Measurements from ENCODE around the gene FITM1. TPM values are rescaled to one million over a fixed set of nuclear protein-coding genes. Genes with fewer than 3 reads are reported as not detected.

Gene FITM1
- total and polyA plus RNA-seq, 2 donors (not counting 3 experiments of a cell fraction or from before 2014, with no cell fraction given) = 0.54 TPM; not detected in 1

- Histone ChIP-seq H4K20me1 (replicated peaks; ENCODE audit: control insufficient read depth, extremely low read depth, insufficient read depth, low read length) (no peaks in the 10 kb centered on the region), H3K36me3 (ENCODE audit: control insufficient read depth in 2 of 2, extremely low read depth in 1 of 2, insufficient read depth in 2 of 2, low read length in 2 of 2) (peaks cover 14 to 35% of the 10 kb centered on the region in 2 experiments), H3K9me1 (replicated peaks; ENCODE audit: control insufficient read depth, extremely low read depth, insufficient read depth, low read length) (no peaks in the 10 kb centered on the region), H3K27me3 (ENCODE audit: control insufficient read depth in 2 of 2, insufficient read depth in 2 of 2, low read length in 2 of 2) (no peaks in the 10 kb centered on the region), H3K9ac (replicated peaks; ENCODE audit: extremely low read depth, insufficient read depth, low read length) (no peak overlapping the region), H3K27ac (ENCODE audit: insufficient read depth, low read depth, low read length) (no peak overlapping the region), H3K79me2 (ENCODE audit: control insufficient read depth, insufficient read depth, low read length) (peaks cover 15% of the 10 kb centered on the region), H2AFZ (ENCODE audit: low read depth, low read length) (no peak overlapping the region), H3K9me3 (replicated peaks; ENCODE audit: control insufficient read depth, insufficient read depth, low read length) (no peaks in the 10 kb centered on the region), H3K4me1 (ENCODE audit: control insufficient read depth, extremely low read depth, insufficient read depth, low read length) (peaks cover 7% of the 10 kb centered on the region), H3K4me2 (ENCODE audit: insufficient read depth, low read length) (no peak overlapping the region), H3K4me3 (replicated peaks in 1 of 3; ENCODE audit: insufficient read depth in 1 of 3, low read depth in 1 of 3, low read length in 3 of 3) (no peak overlapping the region)
- dilution Hi-C loops (cut with MboI; ENCODE audit: extremely low pct_ligation_motif_present, low sequenced_read_pairs) (no loop called here), intact Hi-C loops (cut with micrococcal nuclease) (no loop called here)
- TF ChIP-seq POLR2AphosphoS5 (IDR thresholded peaks at IDR 0.05; ENCODE audit: insufficient read depth, low read depth, low read length) (no peak), POLR2A (IDR thresholded peaks at IDR 0.05; ENCODE audit: low read depth, low read length) (no peak), CTCF (IDR thresholded peaks at IDR 0.05; ENCODE audit: extremely low read depth in 1 of 2, insufficient read depth in 1 of 2, low read depth in 1 of 2, low read length in 2 of 2) (no peak), MYC (IDR thresholded peaks at IDR 0.05; ENCODE audit: low read depth, low read length) (no peak), EZH2 (IDR thresholded peaks at IDR 0.05; ENCODE audit: borderline replicate concordance, low read depth, low read length, severe bottlenecking) (no peak), GATA2 (IDR thresholded peaks at IDR 0.05; ENCODE audit: insufficient read depth, insufficient read length, low read depth, low read length) (no peak), MAX (IDR thresholded peaks at IDR 0.05; ENCODE audit: insufficient read depth, insufficient read length) (no peak), FOS (IDR thresholded peaks at IDR 0.05; ENCODE audit: borderline replicate concordance, insufficient read depth, low read length) (no peak)
- no TSS peak for BruUV-seq (replicated peaks)
- no peak for FAIRE-seq
- DNase-seq (ENCODE audit: low read depth, low spot score) = no peak
- ChIA-PET CTCF (interaction anchor here (7.8 kb wide), 1 partner anchor 9 kb away, joined by 63 read pairs; the partner anchor contains the start of gene IRF9), POLR2A (no interaction called here)
Observed at GRCh38 chr14:24151404-24152080, 21.1 kb downstream of the FITM1 start.
